Ovary (tissue), 3 donors: ENCODE data around the gene MYMK.

Source experiments
- CTCF ChIP-seq, 3 donors: fragments of 450-650 bp in 2 of 3; fragments of 200-600 bp in 1 of 3; IDR thresholded peaks; one replicate each; pipeline versions ENCODE4 v1.5.1 to v1.8.0; 2016 to 2022; ENCODE audit warnings: antibody characterized with exemption in 3 of 3, mild to moderate bottlenecking in 1 of 3
- EP300 ChIP-seq: sonication (generic); formaldehyde crosslinking; IDR thresholded peaks from one replicate; pipeline ENCODE4 v1.6.1; 2017; ENCODE audit warnings: antibody characterized with exemption
- POLR2A ChIP-seq: fragments of 450-650 bp; IDR thresholded peaks from one replicate; pipeline ENCODE4 v1.6.1; 2017; ENCODE audit warnings: antibody characterized with exemption, mild to moderate bottlenecking, moderate library complexity
- donor health status: DM: no; HTN: no; CAD: no.

- TF ChIP-seq POLR2A (no peak), CTCF (IDR thresholded peaks at IDR 0.05) (no peak), EP300 (no peak)
These were observed 52.5 kb downstream of the MYMK start for GRCh38 chr9:133472277-133472645.
